Psoas muscle (tissue), 8 donors: ENCODE measurements around the gene TEX28. TPM values are rescaled to one million over a fixed set of nuclear protein-coding genes. Genes with fewer than 3 reads are reported as not detected.

Source experiments
- ATAC-seq, 4 donors: fragments of 200-7000 bp; cut with Tn5 transposase; one replicate each; pipeline ENCODE4 v1.9.1; 2020; ENCODE audit warnings: moderate library complexity in 3 of 4, mild to moderate bottlenecking in 2 of 4
- DNase-seq, 2 donors: peaks; one replicate each; pipeline ENCODE4 v3.0.0-alpha.2; 2020
- H3K27ac ChIP-seq: fragments of 200-600 bp; one replicate; pipeline ENCODE4 v1.8.0; 2022
- H3K27me3 ChIP-seq, 3 donors: fragments of 200-600 bp in 1 of 3; one replicate each; pipeline versions ENCODE4 v1.6.1 to v1.8.0; 2013 to 2022; ENCODE audit warnings: low read length in 2 of 3, mild to moderate bottlenecking in 2 of 3, moderate library complexity in 1 of 3; ENCODE audit not compliant: insufficient read depth in 3 of 3
- H3K36me3 ChIP-seq, 2 donors: fragments of 200-600 bp in 1 of 2; one replicate each; pipeline versions ENCODE4 v1.6.1 to v1.8.0; 2013 to 2022; ENCODE audit warnings: low read depth in 1 of 2, mild to moderate bottlenecking in 1 of 2, moderate library complexity in 1 of 2; ENCODE audit not compliant: insufficient read depth in 1 of 2
- H3K4me1 ChIP-seq: fragments of 200-600 bp; one replicate; pipeline ENCODE4 v1.8.0; 2022
- H3K4me3 ChIP-seq: fragments of 200-600 bp; one replicate; pipeline ENCODE4 v1.8.0; 2022; ENCODE audit warnings: mild to moderate bottlenecking
- H3K9me3 ChIP-seq: fragments of 200-600 bp; one replicate; pipeline ENCODE4 v1.8.0; 2022
- WGBS, 3 donors: extraction: QIAGEN DNeasy Blood & Tissue Kit; methylation state at CpG; one replicate each; pipeline versions ENCODE4 v1.1.6 to v1.1.7; 2013; 5-methylcytosine and 5-hydroxymethylcytosine counted together
- intact Hi-C, 2 donors: fragments of 100-400 bp; cut with DNase I; formaldehyde crosslinking; loops; one replicate each; pipeline versions ENCODE4 v1.11.0 to v1.14.2; 2022
- polyA plus RNA-seq, 3 donors: library from polyadenylated mRNA; stranded (reverse); fragments of 200-250 nt; gene quantifications; one replicate each; pipeline ENCODE4 v1.2.3, GENCODE V29; 2013
- total RNA-seq, 4 donors: library from RNA; stranded (reverse); fragmentation: NEBNext Ultra II Directional in 2 of 4; extraction: Animal tissue kit (Norgen Biotek cat#: 25700) in 2 of 4; gene quantifications; one replicate each; pipeline versions ENCODE4 v1.2.1 to v1.2.4, GENCODE V29; 2021 to 2023
- TF ChIP-seq, protein P1 (sequence below): fragments of 200-600 bp; IDR thresholded peaks from one replicate; pipeline ENCODE4 v1.8.0; 2022; ENCODE audit warnings: antibody characterized with exemption
- donor health status: healthy with polysubstance abuse.
- donor health status: DM: no; HTN: no; CAD: no; lungs with moderate emphysema.
- donor health status: Bipolar disorder and iron deficiency.
- donor health status: healthy.
- donor health status: DM: yes; HTN: yes; CAD: no.
- donor health status: DM: no; HTN: no; CAD: no.
- donor health status: DM: no; HTN: no; CAD: no.
- donor health status: DM: yes; HTN: yes; CAD: no.

TEX28 gene
- total and polyA plus RNA-seq, 7 donors = not detected

DNA sequence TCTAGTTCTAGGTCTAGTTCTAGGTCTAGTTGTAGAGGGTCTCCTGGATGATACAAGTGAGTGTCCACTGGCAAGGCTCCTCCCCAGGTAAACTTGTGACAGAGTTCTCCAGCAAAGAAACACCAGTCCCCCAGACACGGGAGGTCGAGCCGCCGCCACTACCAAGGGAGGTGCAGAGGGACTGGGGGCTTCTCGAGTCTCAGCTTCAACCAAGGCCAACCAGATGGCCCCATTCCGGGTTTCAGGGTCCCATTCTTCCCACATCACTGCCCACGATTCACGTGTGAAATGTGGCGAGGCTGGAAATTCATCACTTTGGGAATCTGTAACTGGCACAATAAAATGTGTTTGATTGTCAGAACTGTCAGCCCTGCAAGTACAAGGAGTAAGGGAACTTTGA lies 38.2 kb upstream of the TEX28 start:
- Histone ChIP-seq H3K9me3 (no peaks in the 10 kb centered on the region), H3K27ac (no peak overlapping the region), H3K36me3 (no peaks in the 10 kb centered on the region), H3K4me1 (no peaks in the 10 kb centered on the region), H3K27me3 (no peaks in the 10 kb centered on the region), H3K4me3 (no peak overlapping the region)
- WGBS, 3 donors = 90 to 98% (median 91%) methylated on average over 9 of the region's 9 CpGs
- DNase-seq = no peak
- intact Hi-C loops = no loop called here
- ATAC-seq = no peak
- TF ChIP-seq, protein P1, sequence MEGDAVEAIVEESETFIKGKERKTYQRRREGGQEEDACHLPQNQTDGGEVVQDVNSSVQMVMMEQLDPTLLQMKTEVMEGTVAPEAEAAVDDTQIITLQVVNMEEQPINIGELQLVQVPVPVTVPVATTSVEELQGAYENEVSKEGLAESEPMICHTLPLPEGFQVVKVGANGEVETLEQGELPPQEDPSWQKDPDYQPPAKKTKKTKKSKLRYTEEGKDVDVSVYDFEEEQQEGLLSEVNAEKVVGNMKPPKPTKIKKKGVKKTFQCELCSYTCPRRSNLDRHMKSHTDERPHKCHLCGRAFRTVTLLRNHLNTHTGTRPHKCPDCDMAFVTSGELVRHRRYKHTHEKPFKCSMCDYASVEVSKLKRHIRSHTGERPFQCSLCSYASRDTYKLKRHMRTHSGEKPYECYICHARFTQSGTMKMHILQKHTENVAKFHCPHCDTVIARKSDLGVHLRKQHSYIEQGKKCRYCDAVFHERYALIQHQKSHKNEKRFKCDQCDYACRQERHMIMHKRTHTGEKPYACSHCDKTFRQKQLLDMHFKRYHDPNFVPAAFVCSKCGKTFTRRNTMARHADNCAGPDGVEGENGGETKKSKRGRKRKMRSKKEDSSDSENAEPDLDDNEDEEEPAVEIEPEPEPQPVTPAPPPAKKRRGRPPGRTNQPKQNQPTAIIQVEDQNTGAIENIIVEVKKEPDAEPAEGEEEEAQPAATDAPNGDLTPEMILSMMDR = no peak

DNA sequence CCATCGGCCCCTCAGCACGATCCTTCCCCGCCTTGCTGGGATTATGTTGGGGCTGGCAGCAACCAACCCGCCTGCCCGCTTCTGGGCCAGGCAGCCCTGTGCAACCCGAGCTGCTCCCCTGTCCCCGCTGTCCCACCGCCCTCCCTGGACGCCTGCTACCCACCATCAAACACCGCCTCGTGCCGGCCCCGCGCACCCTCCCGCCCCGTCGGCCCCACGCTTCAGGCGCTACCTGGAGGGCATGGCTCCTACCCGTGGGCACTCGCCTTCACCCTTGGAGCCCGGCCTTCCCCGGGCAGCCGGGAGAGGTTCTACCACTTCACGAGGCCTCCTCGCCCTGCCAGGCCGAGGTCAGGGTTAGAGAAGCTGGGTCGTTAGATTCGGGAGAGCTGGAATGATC lies 37.6 kb upstream of the TEX28 start:
- no peak overlapping the region for H3K4me3 ChIP-seq
- no peaks in the 10 kb centered on the region for H3K4me1 ChIP-seq
- ATAC-seq (no peak), DNase-seq (no peak)
- H3K36me3 ChIP-seq = no peaks in the 10 kb centered on the region
- intact Hi-C loops = no loop called here
- TF ChIP-seq, protein P1 = no peak
- WGBS, 3 donors = 88 to 94% (median 93%) methylated on average over 23 to 29 of the region's 29 CpGs
- no peak overlapping the region for H3K27ac ChIP-seq
- no peaks in the 10 kb centered on the region for H3K9me3 ChIP-seq
- H3K27me3 ChIP-seq = no peaks in the 10 kb centered on the region

DNA sequence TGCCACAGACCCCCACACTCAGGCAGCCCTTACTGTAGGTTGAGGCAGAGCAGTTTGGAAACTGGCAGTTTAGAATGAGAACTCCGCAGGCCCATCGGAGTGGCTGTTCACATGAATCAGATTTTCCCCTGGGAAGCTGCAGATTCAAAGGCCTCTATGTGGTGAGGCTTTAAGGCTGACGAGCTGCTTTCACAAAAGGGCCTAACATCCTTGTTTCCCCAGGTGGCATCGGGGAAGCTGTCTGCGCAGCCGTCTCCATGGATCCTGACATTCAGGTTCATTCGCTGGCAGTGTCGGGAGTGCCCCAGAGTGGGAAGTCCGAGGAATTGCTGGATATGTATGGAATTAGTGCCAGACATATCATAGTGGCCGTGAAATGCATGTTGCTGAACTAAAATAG lies 34.4 kb upstream of the TEX28 start:
- Histone ChIP-seq H3K27ac (no peak overlapping the region), H3K36me3 (no peaks in the 10 kb centered on the region), H3K4me1 (no peaks in the 10 kb centered on the region), H3K4me3 (no peak overlapping the region), H3K9me3 (no peaks in the 10 kb centered on the region), H3K27me3 (no peaks in the 10 kb centered on the region)
- WGBS, 3 donors = 71 to 83% (median 80%) methylated on average over 8 to 10 of the region's 10 CpGs
- ATAC-seq (no peak), DNase-seq (no peak)
- intact Hi-C loops = no loop called here
- TF ChIP-seq, protein P1 = no peak

DNA sequence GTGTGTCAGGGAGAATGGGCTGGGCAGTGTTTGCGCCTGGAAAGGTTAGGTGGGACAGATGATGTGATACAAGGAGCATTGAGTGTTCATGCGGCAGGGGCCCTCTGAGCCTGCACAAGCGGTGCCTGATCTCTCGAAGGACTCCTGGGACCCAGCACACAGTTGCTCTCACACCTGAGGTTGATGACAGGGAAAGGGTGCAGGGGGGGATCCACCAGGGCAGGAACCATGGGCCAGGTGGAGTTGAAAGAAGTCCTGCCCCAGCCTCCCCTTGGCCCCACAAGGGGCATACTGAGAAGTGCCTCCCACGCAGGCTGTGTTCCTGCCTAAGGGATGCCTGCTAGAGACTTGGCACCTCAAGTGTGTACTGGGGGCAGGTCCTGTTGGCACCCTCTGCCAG lies 33.7 kb upstream of the TEX28 start:
- ATAC-seq (no peak), DNase-seq (no peak)
- WGBS, 3 donors = 85 to 99% (median 94%) methylated on average over 5 of the region's 5 CpGs
- H3K27ac ChIP-seq = no peak overlapping the region
- no peak overlapping the region for H3K4me3 ChIP-seq
- H3K36me3 ChIP-seq = no peaks in the 10 kb centered on the region
- TF ChIP-seq, protein P1 = no peak
- H3K4me1 ChIP-seq = no peaks in the 10 kb centered on the region
- no peaks in the 10 kb centered on the region for H3K27me3 ChIP-seq
- no peaks in the 10 kb centered on the region for H3K9me3 ChIP-seq
- intact Hi-C loops = no loop called here

DNA sequence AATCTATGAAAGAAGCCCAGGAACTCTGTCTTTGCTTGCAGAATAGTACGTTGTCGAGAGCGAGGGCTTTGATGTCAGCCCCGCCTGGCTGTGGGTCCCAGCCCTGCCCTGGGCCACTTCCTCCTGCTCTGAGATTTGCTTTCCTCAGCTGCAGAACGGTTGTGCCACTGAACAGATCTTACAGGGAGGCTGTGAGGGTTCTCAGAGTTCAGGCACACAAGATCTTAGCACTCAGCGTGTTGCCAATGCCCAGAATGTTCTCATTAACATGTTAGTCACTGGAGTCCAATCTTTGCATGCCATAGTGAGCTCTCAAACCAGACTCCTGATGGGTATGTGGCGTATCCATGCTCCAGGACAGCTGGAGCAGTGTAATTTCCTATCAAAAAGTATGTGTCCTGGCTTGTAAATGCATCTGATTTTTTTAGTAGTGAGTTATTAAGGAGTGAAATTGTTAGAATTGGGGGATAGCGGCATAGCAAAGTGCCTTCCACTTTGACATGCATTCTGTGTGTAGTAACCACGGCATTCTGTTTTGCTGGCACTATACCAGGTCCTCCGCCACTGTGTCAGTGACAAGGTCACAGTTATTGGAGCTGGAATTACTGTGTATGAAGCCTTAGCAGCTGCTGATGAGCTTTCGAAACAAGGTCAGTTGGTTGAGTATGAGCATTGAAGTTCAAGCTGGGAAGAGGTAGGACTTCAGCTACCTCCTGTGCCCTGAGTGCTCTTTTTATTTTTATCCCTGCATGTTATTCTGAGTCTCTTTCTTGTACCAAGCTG lies 32.3 kb upstream of the TEX28 start:
- Histone ChIP-seq H3K4me1 (no peaks in the 10 kb centered on the region), H3K27ac (peak overlapping the region; percentile 38), H3K27me3 (no peaks in the 10 kb centered on the region), H3K4me3 (no peak overlapping the region), H3K9me3 (no peaks in the 10 kb centered on the region), H3K36me3 (no peaks in the 10 kb centered on the region)
- ATAC-seq (peak; percentile 74 to 85 (median 79)), DNase-seq (no peak)
- TF ChIP-seq, protein P1 = no peak
- intact Hi-C loops = no loop called here
- WGBS, 3 donors = 18 to 42% (median 29%) methylated on average over 11 of the region's 11 CpGs
